WTC11 (cell line): ENCODE results near the gene ALG8. TPM values are rescaled to one million over a fixed set of nuclear protein-coding genes. Genes with fewer than 3 reads are reported as not detected.

Source experiments
- ATAC-seq: fragments of 200-7000 bp; cut with Tn5 transposase; 2 replicates; pipeline ENCODE4 v1.10.0; 2021; ENCODE audit warnings: mild to moderate bottlenecking, moderate library complexity
- CTCF ChIA-PET: fragments of 300-600 bp; sonication (Branson Sonifier 250); formaldehyde crosslinking; loops from one replicate; lab custom pipeline; 2021; ENCODE audit warnings: antibody characterized with exemption; lab: Charles Lee
- POLR2A ChIA-PET: fragments of 350-600 bp; sonication (Branson Sonifier 250); formaldehyde crosslinking; loops from one replicate; lab custom pipeline; 2021; ENCODE audit warnings: antibody characterized with exemption; lab: Charles Lee
- DNase-seq: peaks from one replicate; pipeline ENCODE4 v3.0.0; 2021; ENCODE audit warnings: low spot score
- H3K27ac Mint-ChIP-seq: 2 replicates; pipeline ENCODE4 v1.8.0; 2021; ENCODE audit warnings: mixed read lengths
- H3K27me3 Mint-ChIP-seq: 2 replicates; pipeline ENCODE4 v1.8.0; 2021; ENCODE audit warnings: low read depth, mild to moderate bottlenecking, moderate library complexity, mixed read lengths
- H3K36me3 Mint-ChIP-seq: 2 replicates; pipeline ENCODE4 v1.8.0; 2021; ENCODE audit warnings: mixed read lengths
- H3K4me1 Mint-ChIP-seq: 2 replicates; pipeline ENCODE4 v1.8.0; 2022; ENCODE audit warnings: mixed read lengths
- H3K4me3 Mint-ChIP-seq: 2 replicates; pipeline ENCODE4 v1.8.0; 2021; ENCODE audit warnings: mild to moderate bottlenecking, moderate library complexity, mixed read lengths
- H3K9me3 Mint-ChIP-seq: 2 replicates; pipeline ENCODE4 v1.8.0; 2021; ENCODE audit warnings: mixed read lengths
- ATF1 ChIP-seq: sonication (generic); formaldehyde crosslinking; IDR thresholded peaks from 2 replicates; pipeline ENCODE4 v1.8.1; 2023; ENCODE audit warnings: mild to moderate bottlenecking, moderate library complexity, missing genetic modification reagents
- EMX1 ChIP-seq: fragments of 250-450 bp; sonication (Bioruptor Pico); IDR thresholded peaks from 2 replicates; pipeline ENCODE4 v1.8.0; 2021; ENCODE audit warnings: mild to moderate bottlenecking
- KAT7 ChIP-seq: sonication (generic); formaldehyde crosslinking; IDR thresholded peaks from 2 replicates; pipeline ENCODE4 v1.8.1; 2023; ENCODE audit warnings: missing genetic modification reagents, mild to moderate bottlenecking, borderline replicate concordance
- NFATC4 ChIP-seq: fragments of 250-450 bp; sonication (Bioruptor Pico); IDR thresholded peaks from 2 replicates; pipeline ENCODE4 v1.9.0; 2021; ENCODE audit warnings: mild to moderate bottlenecking
- NFE2L1 ChIP-seq: sonication (generic); formaldehyde crosslinking; IDR thresholded peaks from 2 replicates; pipeline ENCODE4 v1.8.1; 2023; ENCODE audit warnings: missing genetic modification reagents
- PRRX2 ChIP-seq: fragments of 250-450 bp; sonication (Bioruptor Pico); IDR thresholded peaks from 2 replicates; pipeline ENCODE4 v1.8.0; 2021; ENCODE audit warnings: mild to moderate bottlenecking
- SMAD4 ChIP-seq: sonication (generic); formaldehyde crosslinking; IDR thresholded peaks from 2 replicates; pipeline ENCODE4 v1.8.0; 2022; ENCODE audit warnings: mild to moderate bottlenecking, missing genetic modification reagents
- SP1 ChIP-seq: sonication (generic); formaldehyde crosslinking; conservative IDR thresholded peaks from 2 replicates; pipeline ENCODE4 v1.8.1; 2022; ENCODE audit warnings: missing genetic modification reagents
- TEAD4 ChIP-seq: sonication (generic); formaldehyde crosslinking; IDR thresholded peaks from 2 replicates; pipeline ENCODE4 v1.8.0; 2022; ENCODE audit warnings: mild to moderate bottlenecking, missing genetic modification reagents
- ZNF138 ChIP-seq: sonication (generic); formaldehyde crosslinking; conservative IDR thresholded peaks from 2 replicates; pipeline ENCODE4 v1.8.1; 2022; ENCODE audit warnings: mild to moderate bottlenecking, moderate library complexity, missing genetic modification reagents
- ZNF219 ChIP-seq: sonication (generic); formaldehyde crosslinking; IDR thresholded peaks from 2 replicates; pipeline ENCODE4 v1.8.0; 2023; ENCODE audit warnings: missing genetic modification reagents, mild to moderate bottlenecking, borderline replicate concordance
- ZNF232 ChIP-seq: sonication (generic); formaldehyde crosslinking; IDR thresholded peaks from 2 replicates; pipeline ENCODE4 v1.8.0; 2022; ENCODE audit warnings: mild to moderate bottlenecking, missing genetic modification reagents
- total RNA-seq: library from RNA; stranded (reverse); gene quantifications from 3 replicates; pipeline ENCODE4 v1.2.3, GENCODE V29; 2021
- TF ChIP-seq, protein P1 (sequence below): sonication (generic); formaldehyde crosslinking; IDR thresholded peaks from 2 replicates; pipeline ENCODE4 v1.8.1; 2023; ENCODE audit warnings: mild to moderate bottlenecking, missing genetic modification reagents, moderate library complexity
- TF ChIP-seq, protein P2 (sequence below): fragments of 250-450 bp; sonication (Bioruptor Pico); IDR thresholded peaks from 2 replicates; pipeline ENCODE4 v1.9.0; 2021; ENCODE audit warnings: moderate library complexity, mild to moderate bottlenecking, inconsistent platforms, borderline replicate concordance
- TF ChIP-seq, protein P3 (sequence below): sonication (generic); formaldehyde crosslinking; IDR thresholded peaks from 2 replicates; pipeline ENCODE4 v1.8.1; 2022; ENCODE audit warnings: low read depth, missing genetic modification reagents, borderline replicate concordance
- TF ChIP-seq, protein P4 (sequence below): sonication (generic); formaldehyde crosslinking; IDR thresholded peaks from 2 replicates; pipeline ENCODE4 v1.8.1; 2023; ENCODE audit warnings: mild to moderate bottlenecking, moderate library complexity, missing genetic modification reagents
- TF ChIP-seq, protein P5 (sequence below): sonication (generic); formaldehyde crosslinking; IDR thresholded peaks from 2 replicates; pipeline ENCODE4 v1.8.1; 2023; ENCODE audit warnings: mild to moderate bottlenecking, missing genetic modification reagents
- TF ChIP-seq, protein P6 (sequence below): sonication (generic); formaldehyde crosslinking; IDR thresholded peaks from 2 replicates; pipeline ENCODE4 v1.8.1; 2022; ENCODE audit warnings: low read depth, mild to moderate bottlenecking, moderate library complexity, missing genetic modification reagents, borderline replicate concordance
- TF ChIP-seq, protein P7 (sequence below): sonication (generic); formaldehyde crosslinking; IDR thresholded peaks from 2 replicates; pipeline ENCODE4 v1.8.0; 2022; ENCODE audit warnings: missing genetic modification reagents
- TF ChIP-seq, protein P8 (sequence below): sonication (generic); formaldehyde crosslinking; IDR thresholded peaks from 2 replicates; pipeline ENCODE4 v1.8.1; 2023; ENCODE audit warnings: mild to moderate bottlenecking, missing genetic modification reagents, moderate library complexity

The ALG8 gene
- total RNA-seq, 1 experiment from 2014 or later, result 63.8 TPM

DNA sequence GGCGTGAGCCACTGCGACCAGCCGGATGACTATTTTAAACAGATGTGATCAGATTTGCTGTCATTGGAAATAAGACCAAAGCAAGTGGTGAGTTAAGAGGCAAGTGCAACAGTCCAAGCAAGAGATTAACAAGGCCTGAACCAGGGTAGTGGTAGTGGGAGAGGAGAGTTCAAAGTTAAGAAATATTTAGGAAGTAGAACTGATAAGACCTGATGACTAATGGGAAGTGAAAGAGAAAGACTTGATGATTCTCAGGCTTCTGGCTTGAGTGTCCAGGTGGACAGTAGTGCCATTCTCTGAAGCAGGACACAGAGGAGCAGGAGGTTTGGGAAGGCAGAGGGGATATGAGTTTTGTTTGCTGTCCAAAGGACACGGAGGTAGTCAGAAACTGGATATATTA is 67.0 kb downstream of the ALG8 start:
- Mint-ChIP-seq H3K27ac (no peak overlapping the region), H3K4me1 (no peaks in the 10 kb centered on the region), H3K27me3 (no peaks in the 10 kb centered on the region), H3K36me3 (peaks cover 38% of the 10 kb centered on the region), H3K9me3 (peaks cover 3% of the 10 kb centered on the region; the same call in 1 of the 2 replicates), H3K4me3 (no peak overlapping the region)
- ATAC-seq (no peak), DNase-seq (no peak)
- ChIA-PET CTCF (no interaction called here), POLR2A (no interaction called here)
- no peak for TF ChIP-seq TEAD4
- TF ChIP-seq ZNF219 (CRISPR knock-in tag), result no peak
- TF ChIP-seq, protein P1, sequence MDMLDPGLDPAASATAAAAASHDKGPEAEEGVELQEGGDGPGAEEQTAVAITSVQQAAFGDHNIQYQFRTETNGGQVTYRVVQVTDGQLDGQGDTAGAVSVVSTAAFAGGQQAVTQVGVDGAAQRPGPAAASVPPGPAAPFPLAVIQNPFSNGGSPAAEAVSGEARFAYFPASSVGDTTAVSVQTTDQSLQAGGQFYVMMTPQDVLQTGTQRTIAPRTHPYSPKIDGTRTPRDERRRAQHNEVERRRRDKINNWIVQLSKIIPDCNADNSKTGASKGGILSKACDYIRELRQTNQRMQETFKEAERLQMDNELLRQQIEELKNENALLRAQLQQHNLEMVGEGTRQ (CRISPR knock-in tag), result no peak
- TF ChIP-seq, protein P2, sequence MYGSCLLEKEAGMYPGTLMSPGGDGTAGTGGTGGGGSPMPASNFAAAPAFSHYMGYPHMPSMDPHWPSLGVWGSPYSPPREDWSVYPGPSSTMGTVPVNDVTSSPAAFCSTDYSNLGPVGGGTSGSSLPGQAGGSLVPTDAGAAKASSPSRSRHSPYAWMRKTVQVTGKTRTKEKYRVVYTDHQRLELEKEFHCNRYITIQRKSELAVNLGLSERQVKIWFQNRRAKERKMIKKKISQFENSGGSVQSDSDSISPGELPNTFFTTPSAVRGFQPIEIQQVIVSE (CRISPR knock-in tag), result no peak

DNA sequence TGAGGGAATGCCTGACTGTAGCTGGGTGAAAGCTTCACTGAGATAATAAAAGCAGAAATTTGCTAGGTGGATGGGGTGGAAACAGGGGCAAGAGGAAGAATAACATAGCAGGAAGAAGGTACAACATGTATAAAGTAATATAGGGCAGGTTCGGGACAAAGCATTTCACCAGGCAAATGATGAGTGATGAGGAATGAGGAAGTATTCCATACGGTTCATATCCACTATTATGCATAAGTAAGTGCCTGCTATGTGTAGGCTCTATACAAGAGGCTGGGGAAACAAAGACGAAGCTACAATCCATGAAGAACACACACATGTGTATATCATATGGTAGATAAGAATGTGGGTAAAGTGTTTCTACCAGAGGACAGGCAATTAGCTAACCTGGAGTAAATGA is 67.7 kb downstream of the ALG8 start:
- ATAC-seq, result no peak
- Mint-ChIP-seq H3K4me1 (no peaks in the 10 kb centered on the region), H3K9me3 (peaks cover 6% of the 10 kb centered on the region; the same call in 1 of the 2 replicates), H3K36me3 (peaks cover 40% of the 10 kb centered on the region), H3K4me3 (no peak overlapping the region)
- POLR2A ChIA-PET, result interaction anchor here (0.7 kb wide), 1 partner anchor 15 kb away, joined by 4 read pairs; no protein-coding TSS in a partner anchor
- TF ChIP-seq SP1, result no peak
- TF ChIP-seq SMAD4 (CRISPR knock-in tag), result no peak
- no peak for TF ChIP-seq NFATC4 (CRISPR knock-in tag)
- no peak for TF ChIP-seq ZNF232 (CRISPR knock-in tag)
- TF ChIP-seq NFE2L1 (CRISPR knock-in tag), result no peak
- TF ChIP-seq, protein P3, sequence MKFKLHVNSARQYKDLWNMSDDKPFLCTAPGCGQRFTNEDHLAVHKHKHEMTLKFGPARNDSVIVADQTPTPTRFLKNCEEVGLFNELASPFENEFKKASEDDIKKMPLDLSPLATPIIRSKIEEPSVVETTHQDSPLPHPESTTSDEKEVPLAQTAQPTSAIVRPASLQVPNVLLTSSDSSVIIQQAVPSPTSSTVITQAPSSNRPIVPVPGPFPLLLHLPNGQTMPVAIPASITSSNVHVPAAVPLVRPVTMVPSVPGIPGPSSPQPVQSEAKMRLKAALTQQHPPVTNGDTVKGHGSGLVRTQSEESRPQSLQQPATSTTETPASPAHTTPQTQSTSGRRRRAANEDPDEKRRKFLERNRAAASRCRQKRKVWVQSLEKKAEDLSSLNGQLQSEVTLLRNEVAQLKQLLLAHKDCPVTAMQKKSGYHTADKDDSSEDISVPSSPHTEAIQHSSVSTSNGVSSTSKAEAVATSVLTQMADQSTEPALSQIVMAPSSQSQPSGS (CRISPR knock-in tag), result no peak
- TF ChIP-seq EMX1 (CRISPR knock-in tag), result no peak
- TF ChIP-seq, protein P4, sequence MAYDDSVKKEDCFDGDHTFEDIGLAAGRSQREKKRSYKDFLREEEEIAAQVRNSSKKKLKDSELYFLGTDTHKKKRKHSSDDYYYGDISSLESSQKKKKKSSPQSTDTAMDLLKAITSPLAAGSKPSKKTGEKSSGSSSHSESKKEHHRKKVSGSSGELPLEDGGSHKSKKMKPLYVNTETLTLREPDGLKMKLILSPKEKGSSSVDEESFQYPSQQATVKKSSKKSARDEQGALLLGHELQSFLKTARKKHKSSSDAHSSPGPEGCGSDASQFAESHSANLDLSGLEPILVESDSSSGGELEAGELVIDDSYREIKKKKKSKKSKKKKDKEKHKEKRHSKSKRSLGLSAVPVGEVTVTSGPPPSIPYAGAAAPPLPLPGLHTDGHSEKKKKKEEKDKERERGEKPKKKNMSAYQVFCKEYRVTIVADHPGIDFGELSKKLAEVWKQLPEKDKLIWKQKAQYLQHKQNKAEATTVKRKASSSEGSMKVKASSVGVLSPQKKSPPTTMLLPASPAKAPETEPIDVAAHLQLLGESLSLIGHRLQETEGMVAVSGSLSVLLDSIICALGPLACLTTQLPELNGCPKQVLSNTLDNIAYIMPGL (CRISPR knock-in tag), result no peak
- TF ChIP-seq PRRX2 (CRISPR knock-in tag), result no peak
- TF ChIP-seq, protein P5, sequence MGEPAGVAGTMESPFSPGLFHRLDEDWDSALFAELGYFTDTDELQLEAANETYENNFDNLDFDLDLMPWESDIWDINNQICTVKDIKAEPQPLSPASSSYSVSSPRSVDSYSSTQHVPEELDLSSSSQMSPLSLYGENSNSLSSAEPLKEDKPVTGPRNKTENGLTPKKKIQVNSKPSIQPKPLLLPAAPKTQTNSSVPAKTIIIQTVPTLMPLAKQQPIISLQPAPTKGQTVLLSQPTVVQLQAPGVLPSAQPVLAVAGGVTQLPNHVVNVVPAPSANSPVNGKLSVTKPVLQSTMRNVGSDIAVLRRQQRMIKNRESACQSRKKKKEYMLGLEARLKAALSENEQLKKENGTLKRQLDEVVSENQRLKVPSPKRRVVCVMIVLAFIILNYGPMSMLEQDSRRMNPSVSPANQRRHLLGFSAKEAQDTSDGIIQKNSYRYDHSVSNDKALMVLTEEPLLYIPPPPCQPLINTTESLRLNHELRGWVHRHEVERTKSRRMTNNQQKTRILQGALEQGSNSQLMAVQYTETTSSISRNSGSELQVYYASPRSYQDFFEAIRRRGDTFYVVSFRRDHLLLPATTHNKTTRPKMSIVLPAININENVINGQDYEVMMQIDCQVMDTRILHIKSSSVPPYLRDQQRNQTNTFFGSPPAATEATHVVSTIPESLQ (CRISPR knock-in tag), result no peak
- no peak for TF ChIP-seq ATF1
- TF ChIP-seq, all 79 proteins: peak for 0
- no peaks in the 10 kb centered on the region for H3K27me3 Mint-ChIP-seq
- DNase-seq, result no peak
- no peak overlapping the region for H3K27ac Mint-ChIP-seq
- CTCF ChIA-PET, result no interaction called here

DNA sequence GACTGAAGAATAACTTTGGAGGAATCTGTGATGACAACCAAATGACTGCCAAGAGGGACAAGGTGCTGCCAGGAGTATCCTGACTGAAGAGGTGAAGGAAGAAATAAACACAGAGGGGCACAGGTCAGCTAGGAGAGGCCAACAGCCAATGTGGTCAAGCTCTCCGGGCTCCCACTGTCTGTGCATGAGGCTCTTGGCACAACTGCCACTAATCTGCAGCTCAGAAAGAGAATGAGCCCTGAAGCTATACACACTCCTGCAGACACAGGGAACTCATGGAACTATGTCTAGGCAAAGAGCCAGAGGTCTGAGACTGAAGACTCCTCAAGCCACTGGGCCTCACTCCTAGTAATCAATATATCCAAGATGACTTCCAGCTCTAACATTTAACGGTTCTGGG is 68.8 kb downstream of the ALG8 start:
- Mint-ChIP-seq H3K27me3 (no peaks in the 10 kb centered on the region), H3K36me3 (peaks cover 40% of the 10 kb centered on the region), H3K9me3 (peaks cover 6% of the 10 kb centered on the region; the same call in 1 of the 2 replicates), H3K27ac (no peak overlapping the region), H3K4me3 (no peak overlapping the region), H3K4me1 (no peaks in the 10 kb centered on the region)
- DNase-seq (no peak), ATAC-seq (no peak)
- CTCF ChIA-PET, result no interaction called here
- POLR2A ChIA-PET, result no interaction called here
- TF ChIP-seq, protein P6, sequence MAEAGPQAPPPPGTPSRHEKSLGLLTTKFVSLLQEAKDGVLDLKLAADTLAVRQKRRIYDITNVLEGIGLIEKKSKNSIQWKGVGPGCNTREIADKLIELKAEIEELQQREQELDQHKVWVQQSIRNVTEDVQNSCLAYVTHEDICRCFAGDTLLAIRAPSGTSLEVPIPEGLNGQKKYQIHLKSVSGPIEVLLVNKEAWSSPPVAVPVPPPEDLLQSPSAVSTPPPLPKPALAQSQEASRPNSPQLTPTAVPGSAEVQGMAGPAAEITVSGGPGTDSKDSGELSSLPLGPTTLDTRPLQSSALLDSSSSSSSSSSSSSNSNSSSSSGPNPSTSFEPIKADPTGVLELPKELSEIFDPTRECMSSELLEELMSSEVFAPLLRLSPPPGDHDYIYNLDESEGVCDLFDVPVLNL (CRISPR knock-in tag), result no peak
- TF ChIP-seq NFATC4 (CRISPR knock-in tag) (no peak), NFE2L1 (CRISPR knock-in tag) (no peak), ZNF219 (CRISPR knock-in tag) (no peak), KAT7 (no peak), EMX1 (CRISPR knock-in tag) (no peak), ZNF138 (CRISPR knock-in tag) (no peak)
- TF ChIP-seq, protein P7, sequence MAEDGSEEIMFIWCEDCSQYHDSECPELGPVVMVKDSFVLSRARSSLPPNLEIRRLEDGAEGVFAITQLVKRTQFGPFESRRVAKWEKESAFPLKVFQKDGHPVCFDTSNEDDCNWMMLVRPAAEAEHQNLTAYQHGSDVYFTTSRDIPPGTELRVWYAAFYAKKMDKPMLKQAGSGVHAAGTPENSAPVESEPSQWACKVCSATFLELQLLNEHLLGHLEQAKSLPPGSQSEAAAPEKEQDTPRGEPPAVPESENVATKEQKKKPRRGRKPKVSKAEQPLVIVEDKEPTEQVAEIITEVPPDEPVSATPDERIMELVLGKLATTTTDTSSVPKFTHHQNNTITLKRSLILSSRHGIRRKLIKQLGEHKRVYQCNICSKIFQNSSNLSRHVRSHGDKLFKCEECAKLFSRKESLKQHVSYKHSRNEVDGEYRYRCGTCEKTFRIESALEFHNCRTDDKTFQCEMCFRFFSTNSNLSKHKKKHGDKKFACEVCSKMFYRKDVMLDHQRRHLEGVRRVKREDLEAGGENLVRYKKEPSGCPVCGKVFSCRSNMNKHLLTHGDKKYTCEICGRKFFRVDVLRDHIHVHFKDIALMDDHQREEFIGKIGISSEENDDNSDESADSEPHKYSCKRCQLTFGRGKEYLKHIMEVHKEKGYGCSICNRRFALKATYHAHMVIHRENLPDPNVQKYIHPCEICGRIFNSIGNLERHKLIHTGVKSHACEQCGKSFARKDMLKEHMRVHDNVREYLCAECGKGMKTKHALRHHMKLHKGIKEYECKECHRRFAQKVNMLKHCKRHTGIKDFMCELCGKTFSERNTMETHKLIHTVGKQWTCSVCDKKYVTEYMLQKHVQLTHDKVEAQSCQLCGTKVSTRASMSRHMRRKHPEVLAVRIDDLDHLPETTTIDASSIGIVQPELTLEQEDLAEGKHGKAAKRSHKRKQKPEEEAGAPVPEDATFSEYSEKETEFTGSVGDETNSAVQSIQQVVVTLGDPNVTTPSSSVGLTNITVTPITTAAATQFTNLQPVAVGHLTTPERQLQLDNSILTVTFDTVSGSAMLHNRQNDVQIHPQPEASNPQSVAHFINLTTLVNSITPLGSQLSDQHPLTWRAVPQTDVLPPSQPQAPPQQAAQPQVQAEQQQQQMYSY (CRISPR knock-in tag), result no peak
- TF ChIP-seq, protein P8, sequence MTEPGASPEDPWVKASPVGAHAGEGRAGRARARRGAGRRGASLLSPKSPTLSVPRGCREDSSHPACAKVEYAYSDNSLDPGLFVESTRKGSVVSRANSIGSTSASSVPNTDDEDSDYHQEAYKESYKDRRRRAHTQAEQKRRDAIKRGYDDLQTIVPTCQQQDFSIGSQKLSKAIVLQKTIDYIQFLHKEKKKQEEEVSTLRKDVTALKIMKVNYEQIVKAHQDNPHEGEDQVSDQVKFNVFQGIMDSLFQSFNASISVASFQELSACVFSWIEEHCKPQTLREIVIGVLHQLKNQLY (CRISPR knock-in tag), result no peak
